ENCODE measurements around the gene TPMT.

DNA sequence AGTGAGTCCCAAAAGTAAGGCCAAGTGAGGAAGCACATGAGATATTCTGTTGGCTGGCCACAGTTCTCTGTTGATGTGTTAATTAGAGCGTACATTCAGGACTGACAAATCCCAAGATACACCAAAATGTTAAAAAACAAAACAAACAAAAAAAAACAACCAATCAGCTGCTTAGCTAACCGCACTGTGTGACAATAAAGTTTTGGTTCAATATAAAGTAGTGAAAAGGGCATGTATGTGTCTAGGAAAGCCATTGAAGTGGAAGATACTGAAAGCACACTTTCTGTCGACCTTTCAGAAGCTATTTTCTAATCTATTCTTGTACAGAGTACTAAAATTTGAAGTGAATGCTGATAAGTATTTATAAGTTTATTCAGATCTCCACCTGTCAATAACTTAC, 58.5 kb downstream of the TPMT start:
- TF ChIP-seq, protein P1, sequence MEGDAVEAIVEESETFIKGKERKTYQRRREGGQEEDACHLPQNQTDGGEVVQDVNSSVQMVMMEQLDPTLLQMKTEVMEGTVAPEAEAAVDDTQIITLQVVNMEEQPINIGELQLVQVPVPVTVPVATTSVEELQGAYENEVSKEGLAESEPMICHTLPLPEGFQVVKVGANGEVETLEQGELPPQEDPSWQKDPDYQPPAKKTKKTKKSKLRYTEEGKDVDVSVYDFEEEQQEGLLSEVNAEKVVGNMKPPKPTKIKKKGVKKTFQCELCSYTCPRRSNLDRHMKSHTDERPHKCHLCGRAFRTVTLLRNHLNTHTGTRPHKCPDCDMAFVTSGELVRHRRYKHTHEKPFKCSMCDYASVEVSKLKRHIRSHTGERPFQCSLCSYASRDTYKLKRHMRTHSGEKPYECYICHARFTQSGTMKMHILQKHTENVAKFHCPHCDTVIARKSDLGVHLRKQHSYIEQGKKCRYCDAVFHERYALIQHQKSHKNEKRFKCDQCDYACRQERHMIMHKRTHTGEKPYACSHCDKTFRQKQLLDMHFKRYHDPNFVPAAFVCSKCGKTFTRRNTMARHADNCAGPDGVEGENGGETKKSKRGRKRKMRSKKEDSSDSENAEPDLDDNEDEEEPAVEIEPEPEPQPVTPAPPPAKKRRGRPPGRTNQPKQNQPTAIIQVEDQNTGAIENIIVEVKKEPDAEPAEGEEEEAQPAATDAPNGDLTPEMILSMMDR (IDR thresholded peaks at IDR 0.05): no peak
- no peak for TF ChIP-seq POLR2A (IDR thresholded peaks at IDR 0.05)
